OCI-LY1 (cell line): Measurements from ENCODE around the gene IRF5.

Experiments used
- H2AFZ ChIP-seq: fragments of 200-600 bp; sonication (generic), shearing (Covaris generic); 2 replicates; pipeline ENCODE4 v1.6.0; 2014; ENCODE audit warnings: antibody characterized with exemption, mild to moderate bottlenecking, low read length
- H3F3A ChIP-seq: fragments of 200-600 bp; sonication (generic), shearing (Covaris generic); 2 replicates; pipeline ENCODE4 v1.6.0; 2014; ENCODE audit warnings: mild to moderate bottlenecking, antibody characterized with exemption, low read length, moderate library complexity; ENCODE audit not compliant: insufficient read depth
- H3K27ac ChIP-seq: fragments of 200-600 bp; sonication (generic); 2 replicates; pipeline ENCODE4 v1.5.1; 2014; ENCODE audit warnings: low read length, mixed run types, mild to moderate bottlenecking, low read depth; ENCODE audit not compliant: poor library complexity, severe bottlenecking
- H3K27me3 ChIP-seq: fragments of 200-600 bp; sonication (generic); 2 replicates; pipeline ENCODE4 v1.6.0; 2014; ENCODE audit warnings: antibody characterized with exemption, mild to moderate bottlenecking, low read length, moderate library complexity; ENCODE audit not compliant: insufficient read depth
- H3K36me3 ChIP-seq: fragments of 200-600 bp; sonication (generic); 2 replicates; pipeline ENCODE4 v1.6.1; 2014; ENCODE audit warnings: mild to moderate bottlenecking, antibody characterized with exemption, low read length, moderate library complexity, mixed read lengths; ENCODE audit not compliant: insufficient read depth
- H3K4me1 ChIP-seq: fragments of 200-600 bp; sonication (generic); 2 replicates; pipeline ENCODE4 v1.5.1; 2014; ENCODE audit warnings: mild to moderate bottlenecking, low read length, moderate library complexity; ENCODE audit not compliant: insufficient read depth, severe bottlenecking
- H3K4me2 ChIP-seq: fragments of 200-600 bp; sonication (generic), shearing (Covaris generic); 2 replicates; pipeline ENCODE4 v1.6.1; 2014; ENCODE audit warnings: low read length
- H3K4me3 ChIP-seq: fragments of 200-600 bp; sonication (generic); 2 replicates; pipeline ENCODE4 v1.5.1; 2014; ENCODE audit warnings: low read length, low read depth, mild to moderate bottlenecking, mixed read lengths; ENCODE audit not compliant: poor library complexity, severe bottlenecking
- H3K79me2 ChIP-seq: fragments of 200-600 bp; shearing (Covaris generic); 2 replicates; pipeline ENCODE4 v1.6.1; 2016; ENCODE audit warnings: mixed run types, low read length, mixed read lengths; ENCODE audit not compliant: insufficient read depth
- H3K9ac ChIP-seq: fragments of 200-600 bp; sonication (generic), shearing (Covaris generic); 2 replicates; pipeline ENCODE4 v1.6.1; 2014; ENCODE audit warnings: mild to moderate bottlenecking, low read length, mixed read lengths
- H3K9me2 ChIP-seq: fragments of 200-600 bp; sonication (generic), shearing (Covaris generic); 2 replicates; pipeline ENCODE4 v1.6.1; 2014; ENCODE audit warnings: low read depth, mild to moderate bottlenecking, low read length, mixed read lengths
- H3K9me3 ChIP-seq: fragments of 200-600 bp; shearing (Covaris generic); 2 replicates; pipeline ENCODE4 v1.6.1; 2014; ENCODE audit warnings: low read length, mixed read lengths
- H4K20me1 ChIP-seq: fragments of 200-600 bp; sonication (generic), shearing (Covaris generic); 2 replicates; pipeline ENCODE4 v1.6.0; 2016; ENCODE audit warnings: mild to moderate bottlenecking, low read length; ENCODE audit not compliant: insufficient read depth
- CTCF ChIP-seq: fragments of 200-600 bp; sonication (generic), shearing (Covaris generic); IDR thresholded peaks from 2 replicates; pipeline ENCODE4 v1.5.1; 2017; ENCODE audit warnings: mild to moderate bottlenecking, antibody characterized with exemption, low read length, moderate library complexity, mixed read lengths
- EZH2 ChIP-seq: fragments of 200-600 bp; sonication (generic), shearing (Covaris generic); IDR thresholded peaks from 2 replicates; pipeline ENCODE4 v1.8.0; 2017; ENCODE audit warnings: borderline replicate concordance, mixed run types, mild to moderate bottlenecking, antibody characterized with exemption, low read length, moderate library complexity, mixed read lengths

The IRF5 gene

GRCh38 chr7:128939075-128939860 lies 1.5 kb downstream of the IRF5 start:
- H4K20me1 ChIP-seq = no peaks in the 10 kb centered on the region
- H2AFZ ChIP-seq = no peak overlapping the region
- H3K9me3 ChIP-seq = no peaks in the 10 kb centered on the region
- H3K4me1 ChIP-seq = peaks cover 41% of the 10 kb centered on the region
- peak overlapping the region; percentile 32; the same call in 1 of the 2 replicates for H3K9ac ChIP-seq
- no peak for TF ChIP-seq EZH2
- no peak for TF ChIP-seq CTCF
- H3K27ac ChIP-seq = peak overlapping the region; percentile 76
- H3K4me2 ChIP-seq = peak overlapping the region; percentile 55
- no peaks in the 10 kb centered on the region for H3K79me2 ChIP-seq
- no peaks in the 10 kb centered on the region for H3K36me3 ChIP-seq
- H3K4me3 ChIP-seq = peak overlapping the region; percentile 39
- H3K9me2 ChIP-seq = no peaks in the 10 kb centered on the region
- 0 out of 2 replicates have a peak, but pooled peaks cover 10% of the 10 kb centered on the region for H3K27me3 ChIP-seq
- no peaks in the 10 kb centered on the region for H3F3A ChIP-seq

- Histone ChIP-seq H3K27ac (peak overlapping the region; percentile 76), H4K20me1 (no peaks in the 10 kb centered on the region), H3K79me2 (no peaks in the 10 kb centered on the region), H3K9ac (peak overlapping the region; percentile 32; the same call in 1 of the 2 replicates), H3K4me3 (peak overlapping the region; percentile 39), H3K9me2 (no peaks in the 10 kb centered on the region), H3K9me3 (no peaks in the 10 kb centered on the region), H3K4me1 (peaks cover 41% of the 10 kb centered on the region), H3F3A (no peaks in the 10 kb centered on the region), H3K27me3 (0 out of 2 replicates have a peak, but pooled peaks cover 10% of the 10 kb centered on the region), H2AFZ (no peak overlapping the region), H3K36me3 (no peaks in the 10 kb centered on the region), H3K4me2 (peak overlapping the region; percentile 55)
- TF ChIP-seq EZH2 (no peak), CTCF (peak; percentile 63)
These were observed 2.2 kb downstream of the IRF5 start for GRCh38 chr7:128939861-128940410.

- Histone ChIP-seq H3K4me2 (peak overlapping the region; percentile 55), H3F3A (no peaks in the 10 kb centered on the region), H3K36me3 (no peaks in the 10 kb centered on the region), H3K27me3 (0 out of 2 replicates have a peak, but pooled peaks cover 10% of the 10 kb centered on the region), H3K27ac (peak overlapping the region; percentile 76), H3K9ac (peak overlapping the region; percentile 46; the same call in 1 of the 2 replicates), H2AFZ (no peak overlapping the region), H3K9me3 (no peaks in the 10 kb centered on the region), H4K20me1 (no peaks in the 10 kb centered on the region), H3K4me3 (peak overlapping the region; percentile 39), H3K9me2 (no peaks in the 10 kb centered on the region), H3K4me1 (peaks cover 41% of the 10 kb centered on the region), H3K79me2 (no peaks in the 10 kb centered on the region)
- TF ChIP-seq CTCF (no peak), EZH2 (no peak)
These were observed 3.0 kb downstream of the IRF5 start for GRCh38 chr7:128940494-128941322.
